Measurements from ENCODE around the gene SOAT2. TPM values are rescaled to one million over a fixed set of nuclear protein-coding genes. Genes with fewer than 3 reads are reported as not detected.
A peak's percentile ranks its signal among the peaks of the same experiment; 100 is the strongest.

Gene SOAT2, protein sequence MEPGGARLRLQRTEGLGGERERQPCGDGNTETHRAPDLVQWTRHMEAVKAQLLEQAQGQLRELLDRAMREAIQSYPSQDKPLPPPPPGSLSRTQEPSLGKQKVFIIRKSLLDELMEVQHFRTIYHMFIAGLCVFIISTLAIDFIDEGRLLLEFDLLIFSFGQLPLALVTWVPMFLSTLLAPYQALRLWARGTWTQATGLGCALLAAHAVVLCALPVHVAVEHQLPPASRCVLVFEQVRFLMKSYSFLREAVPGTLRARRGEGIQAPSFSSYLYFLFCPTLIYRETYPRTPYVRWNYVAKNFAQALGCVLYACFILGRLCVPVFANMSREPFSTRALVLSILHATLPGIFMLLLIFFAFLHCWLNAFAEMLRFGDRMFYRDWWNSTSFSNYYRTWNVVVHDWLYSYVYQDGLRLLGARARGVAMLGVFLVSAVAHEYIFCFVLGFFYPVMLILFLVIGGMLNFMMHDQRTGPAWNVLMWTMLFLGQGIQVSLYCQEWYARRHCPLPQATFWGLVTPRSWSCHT
- total RNA-seq, result under 1 TPM in 2 of 3 donors, not detected in 1; 0.16 to 0.33 TPM

DNA sequence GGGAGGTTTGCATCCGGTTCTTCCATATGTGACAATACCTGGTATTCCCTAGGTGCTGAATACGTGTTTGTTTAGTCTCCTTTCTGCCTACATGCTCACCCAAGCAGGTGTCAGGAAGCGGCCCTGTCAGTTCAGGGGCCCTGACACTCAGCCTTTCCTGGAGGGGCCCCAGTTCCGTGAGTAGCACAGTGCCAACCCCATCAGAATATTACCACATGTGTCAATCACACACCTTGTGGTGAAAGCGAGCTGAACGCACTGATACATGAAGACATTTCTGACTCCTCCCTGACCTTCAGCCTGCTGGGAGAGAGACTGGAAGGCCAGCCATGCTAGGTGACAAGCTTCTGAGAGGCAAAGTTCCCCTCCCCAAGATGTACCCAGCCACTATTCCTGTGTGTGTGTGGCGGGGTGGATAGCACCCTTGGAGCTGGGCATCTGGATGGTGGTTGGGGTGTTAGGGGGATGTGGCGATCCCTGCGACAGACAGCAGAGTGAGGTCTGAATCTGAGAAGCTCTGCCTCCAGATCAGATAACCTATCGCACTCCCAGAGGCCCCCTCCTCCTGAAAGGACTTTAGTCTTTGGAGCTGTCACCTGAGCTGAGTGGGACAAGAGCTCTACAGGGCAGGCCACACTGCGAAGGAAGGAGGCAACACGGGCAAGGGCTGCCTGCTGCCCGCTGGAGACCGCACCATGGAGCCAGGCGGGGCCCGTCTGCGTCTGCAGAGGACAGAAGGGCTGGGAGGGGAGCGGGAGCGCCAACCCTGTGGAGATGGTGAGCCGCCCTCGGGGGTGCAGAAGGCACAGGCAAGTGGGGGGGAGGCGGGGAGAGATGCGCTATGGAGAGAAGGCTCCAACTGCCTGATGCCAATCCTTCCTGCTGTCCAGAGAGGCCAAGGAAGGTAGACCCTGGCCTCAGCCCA, at the start of gene SOAT2:
TSS of gene SOAT2 (plus strand) at position 604 of the 925 bp plus-strand sequence. CDS start at position 696, 92 bp downstream.
- Histone ChIP-seq H3K9me3 (no peaks in the 10 kb centered on the region), H3K4me1 (peaks cover 0 to 4% of the 10 kb centered on the region in 2 donors), H3K4me3 (no peak within 1 kb of the TSS), H3K27ac (no peak within 1 kb of the TSS), H3K27me3 (no peaks in the 10 kb centered on the region), H3K36me3 (no peaks in the 10 kb centered on the region)
- DNase-seq (ENCODE audit: low spot score in 2 of 2), result no peak
- intact Hi-C loops (cut with DNase I; ENCODE audit: low total_unique reads), result no loop called here
- TF ChIP-seq, protein P1, sequence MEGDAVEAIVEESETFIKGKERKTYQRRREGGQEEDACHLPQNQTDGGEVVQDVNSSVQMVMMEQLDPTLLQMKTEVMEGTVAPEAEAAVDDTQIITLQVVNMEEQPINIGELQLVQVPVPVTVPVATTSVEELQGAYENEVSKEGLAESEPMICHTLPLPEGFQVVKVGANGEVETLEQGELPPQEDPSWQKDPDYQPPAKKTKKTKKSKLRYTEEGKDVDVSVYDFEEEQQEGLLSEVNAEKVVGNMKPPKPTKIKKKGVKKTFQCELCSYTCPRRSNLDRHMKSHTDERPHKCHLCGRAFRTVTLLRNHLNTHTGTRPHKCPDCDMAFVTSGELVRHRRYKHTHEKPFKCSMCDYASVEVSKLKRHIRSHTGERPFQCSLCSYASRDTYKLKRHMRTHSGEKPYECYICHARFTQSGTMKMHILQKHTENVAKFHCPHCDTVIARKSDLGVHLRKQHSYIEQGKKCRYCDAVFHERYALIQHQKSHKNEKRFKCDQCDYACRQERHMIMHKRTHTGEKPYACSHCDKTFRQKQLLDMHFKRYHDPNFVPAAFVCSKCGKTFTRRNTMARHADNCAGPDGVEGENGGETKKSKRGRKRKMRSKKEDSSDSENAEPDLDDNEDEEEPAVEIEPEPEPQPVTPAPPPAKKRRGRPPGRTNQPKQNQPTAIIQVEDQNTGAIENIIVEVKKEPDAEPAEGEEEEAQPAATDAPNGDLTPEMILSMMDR (IDR thresholded peaks at IDR 0.05), result no peak
- TF ChIP-seq POLR2AphosphoS5 (IDR thresholded peaks at IDR 0.05) (no peak), POLR2A (IDR thresholded peaks at IDR 0.05) (no peak)

DNA sequence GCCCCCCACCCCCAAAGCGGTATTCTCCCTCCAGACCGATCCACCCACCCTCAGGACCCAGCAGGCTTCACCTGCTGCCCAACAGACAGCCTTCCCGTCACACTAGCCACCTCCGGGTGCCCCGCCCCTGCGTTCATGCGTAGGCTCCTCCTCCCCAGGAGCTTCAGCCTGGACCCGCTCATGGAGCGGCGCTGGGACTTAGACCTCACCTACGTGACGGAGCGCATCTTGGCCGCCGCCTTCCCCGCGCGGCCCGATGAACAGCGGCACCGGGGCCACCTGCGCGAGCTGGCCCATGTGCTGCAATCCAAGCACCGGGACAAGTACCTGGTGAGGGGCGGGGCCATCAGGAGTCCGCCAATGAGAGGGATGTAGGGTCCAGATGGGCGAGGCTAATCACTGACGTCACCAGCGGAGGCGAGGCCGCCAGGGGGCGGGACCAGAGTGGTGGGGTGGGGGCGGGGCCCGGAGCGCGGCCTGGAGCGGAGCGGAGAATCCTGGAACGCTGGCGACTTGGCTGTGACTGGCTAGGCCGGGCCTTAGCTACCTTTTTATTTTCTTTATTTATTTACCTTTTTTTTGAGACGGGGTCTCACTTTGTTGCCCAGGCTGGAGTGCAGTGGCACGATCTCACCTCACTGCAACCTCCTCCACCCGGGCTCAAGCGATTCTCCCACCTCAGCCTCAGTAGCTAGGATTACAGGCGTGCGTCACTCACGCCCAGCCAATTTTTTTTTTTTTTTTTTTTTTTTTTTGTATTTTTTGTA, 49.0 kb upstream of the SOAT2 start:
- H3K27ac ChIP-seq, result peak overlapping the region; percentile 97 to 99
- H3K27me3 ChIP-seq, result no peaks in the 10 kb centered on the region
- TF ChIP-seq POLR2AphosphoS5 (IDR thresholded peaks at IDR 0.05), result peak; percentile 76 to 87 (median 79)
- TF ChIP-seq, protein P1 (IDR thresholded peaks at IDR 0.05), result peak in 2 of 3 donors; percentile 10 to 22
- peak; percentile 78 for TF ChIP-seq POLR2A (IDR thresholded peaks at IDR 0.05)
- intact Hi-C loops (cut with DNase I; ENCODE audit: low total_unique reads), result no loop called here
- H3K9me3 ChIP-seq, result no peaks in the 10 kb centered on the region
- no peaks in the 10 kb centered on the region for H3K36me3 ChIP-seq
- peaks cover 17 to 32% of the 10 kb centered on the region in 2 donors for H3K4me1 ChIP-seq
- peak overlapping the region; percentile 36 to 80 (median 68) for H3K4me3 ChIP-seq
- DNase-seq (ENCODE audit: low spot score in 2 of 2), result peak; percentile 98

DNA sequence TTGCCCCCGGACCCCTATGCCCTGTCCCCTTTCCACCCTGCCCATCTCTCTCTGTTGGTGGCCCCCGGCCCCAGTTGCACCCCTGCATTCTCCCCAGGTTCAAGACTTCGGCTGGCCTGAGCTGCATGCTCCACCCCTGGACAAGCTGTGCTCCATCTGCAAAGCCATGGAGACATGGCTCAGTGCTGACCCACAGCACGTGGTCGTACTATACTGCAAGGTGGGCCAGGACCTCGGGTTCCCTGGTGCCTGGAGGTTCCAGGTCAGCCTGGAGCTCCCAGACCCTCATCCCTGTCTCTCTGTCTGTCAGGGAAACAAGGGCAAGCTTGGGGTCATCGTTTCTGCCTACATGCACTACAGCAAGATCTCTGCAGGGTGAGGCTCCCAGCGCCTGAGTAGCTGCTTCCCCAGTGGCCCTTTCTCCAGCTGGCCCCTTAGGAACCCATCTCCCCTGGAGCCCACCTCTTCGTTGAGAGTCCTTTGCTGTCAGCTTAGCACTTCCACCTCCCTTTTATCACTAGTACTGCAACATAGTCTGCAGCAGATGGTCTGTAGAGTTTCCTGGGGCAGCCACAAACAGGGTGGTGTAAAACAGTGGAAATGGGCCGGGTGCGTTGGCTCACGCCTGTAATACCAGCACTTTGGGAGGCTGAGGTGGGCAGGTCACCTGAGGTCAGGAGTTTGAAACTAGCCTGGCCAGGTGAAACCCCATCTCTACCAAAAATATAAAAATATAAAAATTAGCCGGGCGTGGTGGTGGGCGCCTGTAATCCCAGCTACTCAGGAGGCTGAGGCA, 47.6 kb upstream of the SOAT2 start:
- peak in 1 of 2 donors; percentile 17 for DNase-seq (ENCODE audit: low spot score in 2 of 2)
- Histone ChIP-seq H3K4me1 (peaks cover 17 to 31% of the 10 kb centered on the region in 2 donors), H3K36me3 (no peaks in the 10 kb centered on the region), H3K27me3 (no peaks in the 10 kb centered on the region), H3K27ac (peak overlapping the region in 1 of 2 donors; percentile 97), H3K4me3 (no peak overlapping the region), H3K9me3 (no peaks in the 10 kb centered on the region)
- intact Hi-C loops (cut with DNase I; ENCODE audit: low total_unique reads), result no loop called here
- no peak for TF ChIP-seq POLR2AphosphoS5 (IDR thresholded peaks at IDR 0.05)
- TF ChIP-seq, protein P1 (IDR thresholded peaks at IDR 0.05), result no peak
- TF ChIP-seq POLR2A (IDR thresholded peaks at IDR 0.05), result no peak

DNA sequence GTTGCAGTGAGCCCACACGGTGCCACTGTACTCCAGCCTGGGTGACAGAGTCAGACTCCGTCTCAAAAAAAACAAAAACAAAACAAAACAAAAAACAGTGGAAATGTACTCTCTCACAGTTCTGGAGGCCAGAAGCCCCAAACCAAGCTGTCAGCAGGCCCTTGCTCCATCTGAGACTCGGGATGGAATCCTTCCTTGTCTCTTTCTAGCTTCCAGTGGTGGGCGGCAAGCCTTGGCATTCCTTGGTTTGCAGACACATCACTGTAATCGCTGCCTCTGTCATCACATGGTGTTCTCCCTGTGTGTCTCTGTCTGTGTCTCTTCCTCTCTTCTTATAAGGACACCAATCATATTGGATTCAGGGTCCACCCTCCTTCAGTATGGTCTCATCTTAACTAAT, 47.0 kb upstream of the SOAT2 start:
- H3K36me3 ChIP-seq, result no peaks in the 10 kb centered on the region
- H3K27ac ChIP-seq, result peak overlapping the region in 1 of 2 donors; percentile 44
- no peaks in the 10 kb centered on the region for H3K27me3 ChIP-seq
- no peak overlapping the region for H3K4me3 ChIP-seq
- H3K9me3 ChIP-seq, result no peaks in the 10 kb centered on the region
- H3K4me1 ChIP-seq, result peaks cover 17 to 33% of the 10 kb centered on the region in 2 donors
- no peak for DNase-seq (ENCODE audit: low spot score in 2 of 2)
- no peak for TF ChIP-seq POLR2A (IDR thresholded peaks at IDR 0.05)
- intact Hi-C loops (cut with DNase I; ENCODE audit: low total_unique reads), result no loop called here
